ENCODE results near the gene FXYD1. TPM values are rescaled to one million over a fixed set of nuclear protein-coding genes. Genes with fewer than 3 reads are reported as not detected.

The FXYD1 gene
- total and polyA plus RNA-seq, 2 donors = 3.2 to 17.1 TPM

GRCh38 chr19:35114353-35115176, 24.1 kb upstream of the FXYD1 start:
- peak in 8 of 9 donors; percentile 32 to 82 (median 65) for DNase-seq (ENCODE audit: low read depth in 6 of 9, low spot score in 9 of 9)
- Histone ChIP-seq H3K27ac (ENCODE audit: low read depth in 1 of 2, low read length in 1 of 2) (no peak overlapping the region), H3K4me1 (ENCODE audit: control insufficient read depth in 2 of 2, insufficient read depth in 2 of 2, low read length in 2 of 2) (peaks cover 3 to 14% of the 10 kb centered on the region in 2 donors)

GRCh38 chr19:35115177-35115951, 23.3 kb upstream of the FXYD1 start, which contains the start of gene FXYD3:
Gene FXYD3 (plus strand): TSS chr19:35115823. CDS start chr19:35119377, 3,554 bp downstream.
- Histone ChIP-seq H3K27ac (ENCODE audit: low read depth in 1 of 2, low read length in 1 of 2) (peak within 1 kb of the TSS in 1 of 2 donors; percentile 21), H3K27me3 (ENCODE audit: control insufficient read depth in 2 of 2, insufficient read depth in 1 of 2, low read length in 1 of 2) (peaks cover 0 to 9% of the 10 kb centered on the region in 2 donors), H3K9me3 (ENCODE audit: control insufficient read depth in 2 of 2, insufficient read depth in 1 of 2, low read length in 1 of 2) (no peaks in the 10 kb centered on the region), H3K36me3 (ENCODE audit: control insufficient read depth in 2 of 2, insufficient read depth in 2 of 2, low read length in 1 of 2) (no peaks in the 10 kb centered on the region), H3K4me1 (ENCODE audit: control insufficient read depth in 2 of 2, insufficient read depth in 2 of 2, low read length in 2 of 2) (peaks cover 3 to 14% of the 10 kb centered on the region in 2 donors), H3K4me3 (ENCODE audit: low read length in 2 of 2) (no peak within 1 kb of the TSS)
- 93% methylated on average over 14 of the region's 14 CpGs for WGBS
- no peak for DNase-seq (ENCODE audit: low read depth in 6 of 9, low spot score in 9 of 9)

More at GRCh38 chr19:35114353-35115176, 24.1 kb upstream of the FXYD1 start:
- no peak overlapping the region for H3K4me3 ChIP-seq (ENCODE audit: low read length in 2 of 2)
- no peaks in the 10 kb centered on the region for H3K36me3 ChIP-seq (ENCODE audit: control insufficient read depth in 2 of 2, insufficient read depth in 2 of 2, low read length in 1 of 2)
- no peaks in the 10 kb centered on the region for H3K9me3 ChIP-seq (ENCODE audit: control insufficient read depth in 2 of 2, insufficient read depth in 1 of 2, low read length in 1 of 2)
- H3K27me3 ChIP-seq (ENCODE audit: control insufficient read depth in 2 of 2, insufficient read depth in 1 of 2, low read length in 1 of 2) = peaks cover 0 to 11% of the 10 kb centered on the region in 2 donors
- WGBS = 17% methylated on average over 23 of the region's 23 CpGs

GRCh38 chr19:35116072-35116801, 22.4 kb upstream of the FXYD1 start:
- H3K36me3 ChIP-seq (ENCODE audit: control insufficient read depth in 2 of 2, insufficient read depth in 2 of 2, low read length in 1 of 2) = no peaks in the 10 kb centered on the region
- no peaks in the 10 kb centered on the region for H3K9me3 ChIP-seq (ENCODE audit: control insufficient read depth in 2 of 2, insufficient read depth in 1 of 2, low read length in 1 of 2)
- H3K4me1 ChIP-seq (ENCODE audit: control insufficient read depth in 2 of 2, insufficient read depth in 2 of 2, low read length in 2 of 2) = peaks cover 3 to 16% of the 10 kb centered on the region in 2 donors
- H3K27ac ChIP-seq (ENCODE audit: low read depth in 1 of 2, low read length in 1 of 2) = peak overlapping the region in 1 of 2 donors; percentile 21
- H3K4me3 ChIP-seq (ENCODE audit: low read length in 2 of 2) = no peak overlapping the region
- no peak for DNase-seq (ENCODE audit: low read depth in 6 of 9, low spot score in 9 of 9)
- 96% methylated on average over 13 of the region's 13 CpGs for WGBS
- peaks cover 0 to 9% of the 10 kb centered on the region in 2 donors for H3K27me3 ChIP-seq (ENCODE audit: control insufficient read depth in 2 of 2, insufficient read depth in 1 of 2, low read length in 1 of 2)

- H3K9me3 ChIP-seq (ENCODE audit: control insufficient read depth in 2 of 2, insufficient read depth in 1 of 2, low read length in 1 of 2) = no peaks in the 10 kb centered on the region
- no peak overlapping the region for H3K4me3 ChIP-seq (ENCODE audit: low read length in 2 of 2)
- no peak overlapping the region for H3K27ac ChIP-seq (ENCODE audit: low read depth in 1 of 2, low read length in 1 of 2)
- H3K27me3 ChIP-seq (ENCODE audit: control insufficient read depth in 2 of 2, insufficient read depth in 1 of 2, low read length in 1 of 2) = peaks cover 0 to 9% of the 10 kb centered on the region in 2 donors
- no peaks in the 10 kb centered on the region for H3K36me3 ChIP-seq (ENCODE audit: control insufficient read depth in 2 of 2, insufficient read depth in 2 of 2, low read length in 1 of 2)
- peaks cover 3 to 22% of the 10 kb centered on the region in 2 donors for H3K4me1 ChIP-seq (ENCODE audit: control insufficient read depth in 2 of 2, insufficient read depth in 2 of 2, low read length in 2 of 2)
- DNase-seq (ENCODE audit: low read depth in 6 of 9, low spot score in 9 of 9) = no peak
- WGBS = 79% methylated on average over 8 of the region's 8 CpGs
These were observed 21.5 kb upstream of the FXYD1 start for GRCh38 chr19:35117116-35117515.

GRCh38 chr19:35117799-35118198, 20.8 kb upstream of the FXYD1 start:
- 87% methylated on average over 11 of the region's 11 CpGs for WGBS
- Histone ChIP-seq H3K4me1 (ENCODE audit: control insufficient read depth in 2 of 2, insufficient read depth in 2 of 2, low read length in 2 of 2) (peaks cover 3 to 22% of the 10 kb centered on the region in 2 donors), H3K36me3 (ENCODE audit: control insufficient read depth in 2 of 2, insufficient read depth in 2 of 2, low read length in 1 of 2) (no peaks in the 10 kb centered on the region), H3K4me3 (ENCODE audit: low read length in 2 of 2) (no peak overlapping the region), H3K27me3 (ENCODE audit: control insufficient read depth in 2 of 2, insufficient read depth in 1 of 2, low read length in 1 of 2) (peaks cover 0 to 9% of the 10 kb centered on the region in 2 donors), H3K27ac (ENCODE audit: low read depth in 1 of 2, low read length in 1 of 2) (no peak overlapping the region), H3K9me3 (ENCODE audit: control insufficient read depth in 2 of 2, insufficient read depth in 1 of 2, low read length in 1 of 2) (no peaks in the 10 kb centered on the region)
- no peak for DNase-seq (ENCODE audit: low read depth in 6 of 9, low spot score in 9 of 9)

GRCh38 chr19:35118268-35119020, 20.2 kb upstream of the FXYD1 start:
- Histone ChIP-seq H3K9me3 (ENCODE audit: control insufficient read depth in 2 of 2, insufficient read depth in 1 of 2, low read length in 1 of 2) (no peaks in the 10 kb centered on the region), H3K27me3 (ENCODE audit: control insufficient read depth in 2 of 2, insufficient read depth in 1 of 2, low read length in 1 of 2) (peaks cover 0 to 9% of the 10 kb centered on the region in 2 donors), H3K4me3 (ENCODE audit: low read length in 2 of 2) (no peak overlapping the region), H3K36me3 (ENCODE audit: control insufficient read depth in 2 of 2, insufficient read depth in 2 of 2, low read length in 1 of 2) (no peaks in the 10 kb centered on the region), H3K27ac (ENCODE audit: low read depth in 1 of 2, low read length in 1 of 2) (peak overlapping the region in 1 of 2 donors; percentile 3), H3K4me1 (ENCODE audit: control insufficient read depth in 2 of 2, insufficient read depth in 2 of 2, low read length in 2 of 2) (peaks cover 3 to 23% of the 10 kb centered on the region in 2 donors)
- DNase-seq (ENCODE audit: low read depth in 6 of 9, low spot score in 9 of 9) = no peak
- WGBS = 85% methylated on average over 13 of the region's 13 CpGs

GRCh38 chr19:35119091-35119490, 19.5 kb upstream of the FXYD1 start:
- Histone ChIP-seq H3K36me3 (ENCODE audit: control insufficient read depth in 2 of 2, insufficient read depth in 2 of 2, low read length in 1 of 2) (no peaks in the 10 kb centered on the region), H3K9me3 (ENCODE audit: control insufficient read depth in 2 of 2, insufficient read depth in 1 of 2, low read length in 1 of 2) (no peaks in the 10 kb centered on the region), H3K4me1 (ENCODE audit: control insufficient read depth in 2 of 2, insufficient read depth in 2 of 2, low read length in 2 of 2) (peaks cover 3 to 25% of the 10 kb centered on the region in 2 donors), H3K4me3 (ENCODE audit: low read length in 2 of 2) (no peak overlapping the region), H3K27me3 (ENCODE audit: control insufficient read depth in 2 of 2, insufficient read depth in 1 of 2, low read length in 1 of 2) (peaks cover 0 to 9% of the 10 kb centered on the region in 2 donors), H3K27ac (ENCODE audit: low read depth in 1 of 2, low read length in 1 of 2) (no peak overlapping the region)
- DNase-seq (ENCODE audit: low read depth in 6 of 9, low spot score in 9 of 9) = no peak
- 34% methylated on average over 14 of the region's 14 CpGs for WGBS

- Histone ChIP-seq H3K9me3 (ENCODE audit: control insufficient read depth in 2 of 2, insufficient read depth in 1 of 2, low read length in 1 of 2) (peaks cover 0 to under 1% of the 10 kb centered on the region in 2 donors), H3K27ac (ENCODE audit: low read depth in 1 of 2, low read length in 1 of 2) (no peak overlapping the region), H3K4me3 (ENCODE audit: low read length in 2 of 2) (no peak overlapping the region), H3K36me3 (ENCODE audit: control insufficient read depth in 2 of 2, insufficient read depth in 2 of 2, low read length in 1 of 2) (no peaks in the 10 kb centered on the region), H3K4me1 (ENCODE audit: control insufficient read depth in 2 of 2, insufficient read depth in 2 of 2, low read length in 2 of 2) (peaks cover 0 to 25% of the 10 kb centered on the region in 2 donors), H3K27me3 (ENCODE audit: control insufficient read depth in 2 of 2, insufficient read depth in 1 of 2, low read length in 1 of 2) (peaks cover 0 to 9% of the 10 kb centered on the region in 2 donors)
- no peak for DNase-seq (ENCODE audit: low read depth in 6 of 9, low spot score in 9 of 9)
- 95% methylated on average over 9 of the region's 9 CpGs for WGBS
These were observed 19.0 kb upstream of the FXYD1 start for GRCh38 chr19:35119578-35120155.
